ENCODE data around the gene PFDN1.
"Not testable (repeated sequence)": the region's sequence is repeated elsewhere in the genome, so short reads cannot be mapped to it uniquely, and the experiment has no call there.

The PFDN1 gene

GRCh38 chr5:140205952-140206351 is 96.9 kb downstream of the PFDN1 start:
- no peak for DNase-seq

- DNase-seq = no peak
Observed at GRCh38 chr5:140205216-140205615, 97.7 kb downstream of the PFDN1 start.

- DNase-seq = no peak
Observed at GRCh38 chr5:140202610-140203009, 100.3 kb downstream of the PFDN1 start.

GRCh38 chr5:140202078-140202477 is 100.8 kb downstream of the PFDN1 start:
- no peak for DNase-seq

- DNase-seq = not testable (repeated sequence)
Observed at GRCh38 chr5:140198915-140199314, 104.0 kb downstream of the PFDN1 start.

GRCh38 chr5:140197023-140197422 is 105.9 kb downstream of the PFDN1 start:
- DNase-seq = no peak

- no peak for DNase-seq
Observed at GRCh38 chr5:140196115-140196814, 106.6 kb downstream of the PFDN1 start.

Measured in activated CD4-positive, CD25-positive, alpha-beta regulatory T cell treated with anti-CD3 and anti-CD28 coated beads, Interleukin-2, amount 50 U/mL, for 72 hours (primary cell).